ENCODE measurements around the gene CAMK1.

CAMK1 gene

GRCh38 chr3:9715136-9715535 lies 54.6 kb downstream of the CAMK1 start:
- Histone ChIP-seq H3K27ac (ENCODE audit: low read length) (no peak overlapping the region), H3K9me3 (ENCODE audit: control insufficient read depth, low read depth, low read length) (no peaks in the 10 kb centered on the region), H3K9ac (ENCODE audit: low read length) (no peak overlapping the region), H3K4me3 (ENCODE audit: low read length) (no peak overlapping the region), H3K4me1 (ENCODE audit: control insufficient read depth, low read depth, low read length) (no peaks in the 10 kb centered on the region), H3K27me3 (ENCODE audit: control insufficient read depth, insufficient read depth, low read length) (no peaks in the 10 kb centered on the region), H3K36me3 (ENCODE audit: control insufficient read depth, low read depth, low read length) (no peaks in the 10 kb centered on the region)

- H3K27ac ChIP-seq (ENCODE audit: low read length) = no peak overlapping the region
- no peaks in the 10 kb centered on the region for H3K27me3 ChIP-seq (ENCODE audit: control insufficient read depth, insufficient read depth, low read length)
- H3K4me1 ChIP-seq (ENCODE audit: control insufficient read depth, low read depth, low read length) = no peaks in the 10 kb centered on the region
- H3K36me3 ChIP-seq (ENCODE audit: control insufficient read depth, low read depth, low read length) = no peaks in the 10 kb centered on the region
- no peaks in the 10 kb centered on the region for H3K9me3 ChIP-seq (ENCODE audit: control insufficient read depth, low read depth, low read length)
- no peak overlapping the region for H3K4me3 ChIP-seq (ENCODE audit: low read length)
- H3K9ac ChIP-seq (ENCODE audit: low read length) = no peak overlapping the region
Observed at GRCh38 chr3:9713142-9713541, 56.6 kb downstream of the CAMK1 start.

GRCh38 chr3:9712415-9712814 lies 57.3 kb downstream of the CAMK1 start:
- Histone ChIP-seq H3K27ac (ENCODE audit: low read length) (no peak overlapping the region), H3K4me1 (ENCODE audit: control insufficient read depth, low read depth, low read length) (no peaks in the 10 kb centered on the region), H3K36me3 (ENCODE audit: control insufficient read depth, low read depth, low read length) (no peaks in the 10 kb centered on the region), H3K9ac (ENCODE audit: low read length) (no peak overlapping the region), H3K27me3 (ENCODE audit: control insufficient read depth, insufficient read depth, low read length) (no peaks in the 10 kb centered on the region), H3K4me3 (ENCODE audit: low read length) (no peak overlapping the region), H3K9me3 (ENCODE audit: control insufficient read depth, low read depth, low read length) (no peaks in the 10 kb centered on the region)

DNA sequence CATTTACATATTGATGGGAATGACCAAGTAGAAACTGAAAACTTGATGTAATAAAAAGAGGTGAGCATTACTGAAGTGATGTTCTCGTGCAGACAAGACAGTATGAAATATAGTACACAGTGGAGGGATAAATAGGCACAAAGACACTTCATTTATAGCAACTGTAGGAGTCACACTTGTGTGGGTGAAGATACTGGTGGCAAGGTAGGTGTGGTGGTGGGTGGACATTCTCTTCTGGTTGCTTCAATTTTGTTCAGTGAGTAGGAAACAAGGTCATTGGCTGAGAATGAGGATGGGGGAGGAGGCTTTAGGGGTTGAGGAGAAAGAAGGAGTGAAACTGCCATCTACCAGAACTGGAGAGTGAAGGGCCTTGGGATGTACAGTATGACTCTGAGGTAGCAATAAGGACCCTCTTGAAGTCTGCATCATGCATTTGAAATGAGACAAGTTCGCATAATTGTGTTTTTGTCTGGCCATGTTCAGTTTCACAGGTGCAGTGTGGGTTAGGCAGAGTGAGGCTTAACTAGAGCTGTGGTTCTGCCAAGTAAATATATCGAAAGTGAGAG lies 59.5 kb downstream of the CAMK1 start:
- H3K4me1 ChIP-seq (ENCODE audit: control insufficient read depth, low read depth, low read length) = no peaks in the 10 kb centered on the region
- H3K27me3 ChIP-seq (ENCODE audit: control insufficient read depth, insufficient read depth, low read length) = no peaks in the 10 kb centered on the region
- no peak overlapping the region for H3K27ac ChIP-seq (ENCODE audit: low read length)
- no peaks in the 10 kb centered on the region for H3K9me3 ChIP-seq (ENCODE audit: control insufficient read depth, low read depth, low read length)
- no peak overlapping the region for H3K9ac ChIP-seq (ENCODE audit: low read length)
- no peaks in the 10 kb centered on the region for H3K36me3 ChIP-seq (ENCODE audit: control insufficient read depth, low read depth, low read length)
- H3K4me3 ChIP-seq (ENCODE audit: low read length) = no peak overlapping the region
